GM19395 (cell line): ENCODE measurements around the gene NOVA1.
"Not testable (repeated sequence)": the region's sequence is repeated elsewhere in the genome, so short reads cannot be mapped to it uniquely, and the experiment has no call there.

Experiments
- ATAC-seq: cut with Tn5 transposase; IDR thresholded peaks from one replicate; pipeline ENCODE4 v1.9.1; 2021; ENCODE audit warnings: mild to moderate bottlenecking, moderate library complexity; ENCODE audit not compliant: unreplicated experiment

Gene NOVA1

GRCh38 chr14:26597589-26598080 lies at the start of gene NOVA1:
TSS of gene NOVA1 (minus strand) at chr14:26598033. CDS start at chr14:26597436, 597 bp downstream.
- no peak for ATAC-seq

- ATAC-seq = not testable (repeated sequence)
Observed at GRCh38 chr14:26645057-26645456, 47.2 kb upstream of the NOVA1 start.

- no peak for ATAC-seq
Observed at GRCh38 chr14:26636561-26636960, 38.7 kb upstream of the NOVA1 start.

GRCh38 chr14:26634946-26635345 lies 37.1 kb upstream of the NOVA1 start:
- not testable (repeated sequence) for ATAC-seq

GRCh38 chr14:26626256-26626655 lies 28.4 kb upstream of the NOVA1 start:
- no peak for ATAC-seq

GRCh38 chr14:26622611-26623010 lies 24.8 kb upstream of the NOVA1 start:
- no peak for ATAC-seq

- no peak for ATAC-seq
Observed at GRCh38 chr14:26621807-26622560, 24.2 kb upstream of the NOVA1 start.

- no peak for ATAC-seq
Observed at GRCh38 chr14:26621364-26621763, 23.5 kb upstream of the NOVA1 start.

GRCh38 chr14:26611259-26611658 lies 13.4 kb upstream of the NOVA1 start:
- no peak for ATAC-seq

- no peak for ATAC-seq
Observed at GRCh38 chr14:26606729-26607312, 9.0 kb upstream of the NOVA1 start.

GRCh38 chr14:26605602-26606001 lies 7.8 kb upstream of the NOVA1 start:
- no peak for ATAC-seq

GRCh38 chr14:26602902-26603301 lies 5.1 kb upstream of the NOVA1 start:
- no peak for ATAC-seq

- no peak for ATAC-seq
Observed at GRCh38 chr14:26601856-26602255, 4.0 kb upstream of the NOVA1 start.

GRCh38 chr14:26599291-26599690 lies 1.5 kb upstream of the NOVA1 start:
- ATAC-seq = no peak

- ATAC-seq = peak; percentile 4
Observed at GRCh38 chr14:26598672-26599131, 869 bp upstream of the NOVA1 start.

GRCh38 chr14:26598081-26598671 lies 343 bp upstream of the NOVA1 start:
- peak; percentile 84 for ATAC-seq

- ATAC-seq = no peak
Observed at GRCh38 chr14:26597071-26597588, 703 bp downstream of the NOVA1 start.

GRCh38 chr14:26596543-26597061 lies 1.2 kb downstream of the NOVA1 start:
- ATAC-seq = no peak

- ATAC-seq = no peak
Observed at GRCh38 chr14:26595926-26596542, 1.8 kb downstream of the NOVA1 start.

- no peak for ATAC-seq
Observed at GRCh38 chr14:26594756-26595545, 2.9 kb downstream of the NOVA1 start.
